ENCODE measurements around the gene SLC9B2.

DNA sequence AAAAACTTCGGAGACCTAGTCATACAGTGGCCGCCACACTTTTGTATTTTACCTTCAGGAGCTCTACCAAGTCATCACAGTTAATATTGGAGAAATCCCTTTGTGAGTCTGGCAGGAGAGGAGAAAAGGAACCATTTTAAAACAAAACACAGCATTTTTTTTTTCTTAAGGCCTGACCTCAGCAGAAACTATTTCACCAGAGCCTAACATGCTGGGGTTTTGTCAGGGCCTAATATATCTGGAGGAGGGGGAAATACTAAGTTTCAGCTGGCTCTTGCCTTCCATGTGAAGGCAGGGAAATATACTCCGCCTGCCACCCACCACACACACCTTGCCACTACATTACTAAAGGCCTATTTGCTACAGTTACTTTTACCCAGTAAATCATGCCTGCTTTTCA lies 49.6 kb upstream of the SLC9B2 start:
- TF ChIP-seq, protein P1, sequence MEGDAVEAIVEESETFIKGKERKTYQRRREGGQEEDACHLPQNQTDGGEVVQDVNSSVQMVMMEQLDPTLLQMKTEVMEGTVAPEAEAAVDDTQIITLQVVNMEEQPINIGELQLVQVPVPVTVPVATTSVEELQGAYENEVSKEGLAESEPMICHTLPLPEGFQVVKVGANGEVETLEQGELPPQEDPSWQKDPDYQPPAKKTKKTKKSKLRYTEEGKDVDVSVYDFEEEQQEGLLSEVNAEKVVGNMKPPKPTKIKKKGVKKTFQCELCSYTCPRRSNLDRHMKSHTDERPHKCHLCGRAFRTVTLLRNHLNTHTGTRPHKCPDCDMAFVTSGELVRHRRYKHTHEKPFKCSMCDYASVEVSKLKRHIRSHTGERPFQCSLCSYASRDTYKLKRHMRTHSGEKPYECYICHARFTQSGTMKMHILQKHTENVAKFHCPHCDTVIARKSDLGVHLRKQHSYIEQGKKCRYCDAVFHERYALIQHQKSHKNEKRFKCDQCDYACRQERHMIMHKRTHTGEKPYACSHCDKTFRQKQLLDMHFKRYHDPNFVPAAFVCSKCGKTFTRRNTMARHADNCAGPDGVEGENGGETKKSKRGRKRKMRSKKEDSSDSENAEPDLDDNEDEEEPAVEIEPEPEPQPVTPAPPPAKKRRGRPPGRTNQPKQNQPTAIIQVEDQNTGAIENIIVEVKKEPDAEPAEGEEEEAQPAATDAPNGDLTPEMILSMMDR (conservative IDR thresholded peaks at IDR 0.05; ENCODE audit: low read depth in 2 of 2), result no peak
- no peak for TF ChIP-seq EZH2 (IDR thresholded peaks at IDR 0.05; ENCODE audit: low read depth, unreplicated experiment)
- TF ChIP-seq ZNF331 (CRISPR knock-in tag; IDR thresholded peaks at IDR 0.05; ENCODE audit: low read depth), result no peak
